ENCODE data around the gene TEAD2. TPM values are rescaled to one million over a fixed set of nuclear protein-coding genes. Genes with fewer than 3 reads are reported as not detected.
"Not testable (repeated sequence)": the region's sequence is repeated elsewhere in the genome, so short reads cannot be mapped to it uniquely, and the experiment has no call there.

The TEAD2 gene
- total RNA-seq, 3 donors from 2014 or later (not counting 1 experiment from before 2014, with no cell fraction given), result not detected

DNA sequence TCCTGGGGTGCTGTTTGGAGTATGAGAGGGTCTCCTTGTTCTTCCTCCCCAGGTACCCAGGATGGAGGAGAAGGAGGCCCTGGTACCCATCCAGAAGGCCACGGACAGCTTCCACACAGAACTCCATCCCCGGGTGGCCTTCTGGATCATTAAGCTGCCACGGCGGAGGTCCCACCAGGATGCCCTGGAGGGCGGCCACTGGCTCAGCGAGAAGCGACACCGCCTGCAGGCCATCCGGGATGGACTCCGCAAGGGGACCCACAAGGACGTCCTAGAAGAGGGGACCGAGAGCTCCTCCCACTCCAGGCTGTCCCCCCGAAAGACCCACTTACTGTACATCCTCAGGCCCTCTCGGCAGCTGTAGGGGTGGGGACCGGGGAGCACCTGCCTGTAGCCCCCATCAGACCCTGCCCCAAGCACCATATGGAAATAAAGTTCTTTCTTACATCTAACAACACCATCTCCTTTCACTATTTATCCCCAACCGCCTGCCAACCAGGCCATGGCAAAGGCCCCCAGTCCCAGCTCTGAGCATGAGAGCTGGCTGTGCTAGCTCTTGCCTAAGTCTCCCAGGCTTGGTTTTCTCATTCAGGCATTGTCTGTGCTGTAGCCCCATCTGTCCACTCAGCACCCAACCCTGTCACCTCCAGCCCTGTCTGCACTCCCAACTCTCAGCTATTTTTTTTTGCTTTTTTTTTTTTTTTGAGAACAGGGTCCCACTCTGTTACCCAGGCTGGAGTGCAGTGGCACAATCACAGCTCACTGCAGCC lies 12.6 kb upstream of the TEAD2 start:
- 93% methylated on average over 16 of the region's 16 CpGs for WGBS (ENCODE audit: insufficient coverage)
- H3K27ac ChIP-seq (ENCODE audit: low read length), result no peak overlapping the region
- H3K36me3 Mint-ChIP-seq, result no peaks in the 10 kb centered on the region
- no peaks in the 10 kb centered on the region for H3K4me1 Mint-ChIP-seq
- no peak overlapping the region for H3K4me3 Mint-ChIP-seq
- H3K9me3 ChIP-seq (ENCODE audit: control insufficient read depth, insufficient read depth, low read length), result peaks cover 2% of the 10 kb centered on the region
- H3K4me3 ChIP-seq (ENCODE audit: low read length), result no peak overlapping the region
- H3K27me3 Mint-ChIP-seq (ENCODE audit: low read depth in 2 of 2), result peaks cover 10 to 18% of the 10 kb centered on the region in 2 donors
- TF ChIP-seq, protein P1, sequence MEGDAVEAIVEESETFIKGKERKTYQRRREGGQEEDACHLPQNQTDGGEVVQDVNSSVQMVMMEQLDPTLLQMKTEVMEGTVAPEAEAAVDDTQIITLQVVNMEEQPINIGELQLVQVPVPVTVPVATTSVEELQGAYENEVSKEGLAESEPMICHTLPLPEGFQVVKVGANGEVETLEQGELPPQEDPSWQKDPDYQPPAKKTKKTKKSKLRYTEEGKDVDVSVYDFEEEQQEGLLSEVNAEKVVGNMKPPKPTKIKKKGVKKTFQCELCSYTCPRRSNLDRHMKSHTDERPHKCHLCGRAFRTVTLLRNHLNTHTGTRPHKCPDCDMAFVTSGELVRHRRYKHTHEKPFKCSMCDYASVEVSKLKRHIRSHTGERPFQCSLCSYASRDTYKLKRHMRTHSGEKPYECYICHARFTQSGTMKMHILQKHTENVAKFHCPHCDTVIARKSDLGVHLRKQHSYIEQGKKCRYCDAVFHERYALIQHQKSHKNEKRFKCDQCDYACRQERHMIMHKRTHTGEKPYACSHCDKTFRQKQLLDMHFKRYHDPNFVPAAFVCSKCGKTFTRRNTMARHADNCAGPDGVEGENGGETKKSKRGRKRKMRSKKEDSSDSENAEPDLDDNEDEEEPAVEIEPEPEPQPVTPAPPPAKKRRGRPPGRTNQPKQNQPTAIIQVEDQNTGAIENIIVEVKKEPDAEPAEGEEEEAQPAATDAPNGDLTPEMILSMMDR (IDR thresholded peaks at IDR 0.05), result no peak
- no peak overlapping the region for H3K27ac Mint-ChIP-seq
- ATAC-seq (no peak), DNase-seq (no peak)
- no peaks in the 10 kb centered on the region for H3K9me3 Mint-ChIP-seq
- intact Hi-C loops (cut with micrococcal nuclease), result no loop called here
- H3K27me3 ChIP-seq (ENCODE audit: control insufficient read depth, insufficient read depth, low read length), result no peaks in the 10 kb centered on the region
- H3K4me1 ChIP-seq (ENCODE audit: control insufficient read depth, insufficient read depth, low read length), result no peaks in the 10 kb centered on the region
- H3K36me3 ChIP-seq (ENCODE audit: control insufficient read depth, insufficient read depth, low read length), result no peaks in the 10 kb centered on the region

DNA sequence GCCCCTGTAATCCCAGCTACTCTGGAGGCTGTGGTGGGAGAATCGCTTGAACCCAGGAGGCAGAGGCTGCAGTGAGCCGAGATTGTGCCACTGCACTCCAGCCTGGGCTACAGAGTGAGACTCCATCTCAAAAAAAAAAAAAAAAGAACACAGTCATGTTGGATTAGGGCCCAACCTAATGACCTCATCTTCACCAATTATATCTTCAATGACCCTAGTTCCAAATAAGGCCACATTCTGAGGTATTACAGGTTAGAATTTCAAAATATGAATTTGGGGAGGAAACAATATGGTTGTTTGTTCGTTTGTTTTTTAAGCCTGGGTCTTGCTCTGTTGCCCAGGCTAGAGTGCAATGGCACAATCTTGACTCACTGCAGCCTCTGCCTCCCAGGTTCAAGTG lies 11.0 kb upstream of the TEAD2 start:
- H3K27me3 ChIP-seq (ENCODE audit: control insufficient read depth, insufficient read depth, low read length); intact Hi-C loops (cut with micrococcal nuclease); ATAC-seq; H3K4me1 ChIP-seq (ENCODE audit: control insufficient read depth, insufficient read depth, low read length); H3K9me3 Mint-ChIP-seq; DNase-seq; H3K27ac ChIP-seq (ENCODE audit: low read length); H3K4me1 Mint-ChIP-seq; H3K36me3 ChIP-seq (ENCODE audit: control insufficient read depth, insufficient read depth, low read length); H3K4me3 ChIP-seq (ENCODE audit: low read length); H3K27ac Mint-ChIP-seq; H3K4me3 Mint-ChIP-seq: not testable (repeated sequence)
- Mint-ChIP-seq H3K36me3 (peaks cover 10% of the 10 kb centered on the region), H3K27me3 (ENCODE audit: low read depth in 2 of 2) (peaks cover 12 to 18% of the 10 kb centered on the region in 2 donors)
- H3K9me3 ChIP-seq (ENCODE audit: control insufficient read depth, insufficient read depth, low read length), result peaks cover 15% of the 10 kb centered on the region
- 86% methylated on average over 3 of the region's 3 CpGs for WGBS (ENCODE audit: insufficient coverage)

DNA sequence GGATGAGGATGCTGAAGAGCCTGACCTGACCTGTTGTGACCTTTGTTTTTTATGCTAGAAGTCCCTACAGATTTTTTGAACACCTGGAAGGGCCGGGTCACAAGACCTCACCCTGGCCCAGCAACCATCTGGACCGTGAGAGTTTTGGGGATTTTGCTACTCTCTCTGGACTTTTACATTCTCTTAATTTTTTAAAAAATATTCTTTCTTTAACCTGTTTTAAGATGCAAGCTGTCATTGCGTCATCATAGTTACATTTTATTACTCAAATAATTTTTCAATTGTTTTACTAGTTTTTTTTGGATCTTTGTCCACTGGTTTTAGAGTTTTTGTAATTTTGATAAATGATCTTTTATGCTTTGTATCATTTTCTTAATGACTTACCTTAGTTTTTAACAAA lies 9.0 kb upstream of the TEAD2 start:
- H3K9me3 ChIP-seq (ENCODE audit: control insufficient read depth, insufficient read depth, low read length), result peaks cover 15% of the 10 kb centered on the region
- no peak overlapping the region for H3K27ac ChIP-seq (ENCODE audit: low read length)
- H3K27me3 Mint-ChIP-seq (ENCODE audit: low read depth in 2 of 2), result peaks cover 11 to 12% of the 10 kb centered on the region in 2 donors
- no peaks in the 10 kb centered on the region for H3K27me3 ChIP-seq (ENCODE audit: control insufficient read depth, insufficient read depth, low read length)
- no peak overlapping the region for H3K27ac Mint-ChIP-seq
- WGBS (ENCODE audit: insufficient coverage), result 60% methylated on average over 2 of the region's 3 CpGs
- intact Hi-C loops (cut with micrococcal nuclease), result no loop called here
- no peaks in the 10 kb centered on the region for H3K9me3 Mint-ChIP-seq
- H3K4me3 Mint-ChIP-seq, result no peak overlapping the region
- TF ChIP-seq, protein P1 (IDR thresholded peaks at IDR 0.05), result no peak
- H3K36me3 ChIP-seq (ENCODE audit: control insufficient read depth, insufficient read depth, low read length), result no peaks in the 10 kb centered on the region
- no peak overlapping the region for H3K4me3 ChIP-seq (ENCODE audit: low read length)
- no peak for DNase-seq
- ATAC-seq, result no peak
- peaks cover 10% of the 10 kb centered on the region for H3K36me3 Mint-ChIP-seq
- H3K4me1 ChIP-seq (ENCODE audit: control insufficient read depth, insufficient read depth, low read length), result no peaks in the 10 kb centered on the region
- H3K4me1 Mint-ChIP-seq, result no peaks in the 10 kb centered on the region

DNA sequence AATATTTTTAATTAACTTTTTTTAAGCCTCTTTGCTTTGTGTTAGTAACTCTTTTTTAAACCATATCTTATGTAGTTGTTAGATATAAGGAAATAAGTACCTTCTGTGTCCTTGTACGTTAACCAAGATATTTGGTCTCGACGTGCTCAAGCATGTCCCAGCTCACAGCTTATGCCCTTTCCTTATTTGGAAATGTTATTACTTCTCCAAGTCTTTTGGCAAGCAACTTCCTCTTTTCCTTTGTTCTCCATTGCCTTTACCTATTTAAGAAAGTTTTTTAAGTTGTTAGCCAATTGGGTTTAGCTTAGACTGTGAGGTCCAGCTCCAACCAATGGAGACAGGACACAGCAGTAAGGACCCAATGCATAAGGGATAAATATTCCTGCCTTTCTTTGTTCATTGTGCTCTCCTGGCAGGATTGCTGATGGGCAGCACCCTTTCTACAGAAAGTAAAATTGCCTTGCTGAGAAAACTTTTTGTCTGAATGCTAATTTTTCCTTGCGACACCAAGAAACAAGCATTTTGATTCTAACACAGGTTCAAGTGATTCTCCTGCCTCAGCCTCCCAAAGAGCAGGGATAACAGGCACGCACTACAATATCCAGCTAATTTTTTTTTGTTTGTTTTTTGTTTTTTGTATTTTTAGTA lies 6.6 kb upstream of the TEAD2 start:
- DNase-seq (no peak), ATAC-seq (no peak)
- peaks cover 0 to 15% of the 10 kb centered on the region in 2 donors for H3K27me3 Mint-ChIP-seq (ENCODE audit: low read depth in 2 of 2)
- intact Hi-C loops (cut with micrococcal nuclease), result no loop called here
- Histone ChIP-seq H3K27me3 (ENCODE audit: control insufficient read depth, insufficient read depth, low read length) (peaks cover 10% of the 10 kb centered on the region), H3K9me3 (ENCODE audit: control insufficient read depth, insufficient read depth, low read length) (peaks cover 15% of the 10 kb centered on the region), H3K4me3 (ENCODE audit: low read length) (no peak overlapping the region), H3K36me3 (ENCODE audit: control insufficient read depth, insufficient read depth, low read length) (no peaks in the 10 kb centered on the region), H3K4me1 (ENCODE audit: control insufficient read depth, insufficient read depth, low read length) (peaks cover 7% of the 10 kb centered on the region), H3K27ac (ENCODE audit: low read length) (no peak overlapping the region)
- H3K4me3 Mint-ChIP-seq, result no peak overlapping the region
- H3K36me3 Mint-ChIP-seq, result peaks cover 10% of the 10 kb centered on the region
- no peaks in the 10 kb centered on the region for H3K4me1 Mint-ChIP-seq
- H3K27ac Mint-ChIP-seq, result no peak overlapping the region
- TF ChIP-seq, protein P1 (IDR thresholded peaks at IDR 0.05), result no peak
- WGBS (ENCODE audit: insufficient coverage), result 100% methylated on average over 5 of the region's 5 CpGs
- no peaks in the 10 kb centered on the region for H3K9me3 Mint-ChIP-seq

Data from natural killer cell (primary cell).